Karpas-422 (cell line): ENCODE measurements around the gene FUCA1. TPM values are rescaled to one million over a fixed set of nuclear protein-coding genes. Genes with fewer than 3 reads are reported as not detected.
"Not testable (repeated sequence)": the region's sequence is repeated elsewhere in the genome, so short reads cannot be mapped to it uniquely, and the experiment has no call there.

Experiments used
- DNase-seq: peaks from one replicate; pipeline ENCODE4 v3.0.0-alpha.2; 2015
- H2AFZ ChIP-seq: fragments of 200-600 bp; sonication (generic); 2 replicates; pipeline ENCODE4 v1.6.1; 2014; ENCODE audit warnings: antibody characterized with exemption, low read length, mixed read lengths
- H3K27ac ChIP-seq: fragments of 200-600 bp; sonication (generic); 2 replicates; pipeline ENCODE4 v1.5.1; 2014; ENCODE audit warnings: mild to moderate bottlenecking, low read length, moderate library complexity
- H3K27me3 ChIP-seq: fragments of 200-600 bp; sonication (generic); 2 replicates; pipeline ENCODE4 v1.6.1; 2014; ENCODE audit warnings: low read length, mixed read lengths
- H3K36me3 ChIP-seq: fragments of 200-600 bp; sonication (generic); 2 replicates; pipeline ENCODE4 v1.6.1; 2014; ENCODE audit warnings: low read length, mixed read lengths; ENCODE audit not compliant: insufficient read depth
- H3K4me1 ChIP-seq: fragments of 200-600 bp; sonication (generic); 2 replicates; pipeline ENCODE4 v1.6.1; 2014; ENCODE audit warnings: mild to moderate bottlenecking, low read length, mixed read lengths
- H3K4me2 ChIP-seq: fragments of 200-600 bp; sonication (generic); 2 replicates; pipeline ENCODE4 v1.6.1; 2014; ENCODE audit warnings: low read length, low read depth, mild to moderate bottlenecking; ENCODE audit not compliant: poor library complexity, severe bottlenecking
- H3K4me3 ChIP-seq: fragments of 200-600 bp; sonication (generic); 2 replicates; pipeline ENCODE4 v1.5.1; 2014; ENCODE audit warnings: mild to moderate bottlenecking, antibody characterized with exemption, low read length, mixed read lengths
- H3K79me2 ChIP-seq: fragments of 200-600 bp; sonication (generic); 2 replicates; pipeline ENCODE4 v1.6.1; 2014; ENCODE audit warnings: mild to moderate bottlenecking, low read length, mixed read lengths
- H3K9ac ChIP-seq: fragments of 200-600 bp; sonication (generic); 2 replicates; pipeline ENCODE4 v1.6.0; 2014; ENCODE audit warnings: low read length
- H3K9me2 ChIP-seq: fragments of 200-600 bp; sonication (generic), shearing (Covaris generic); replicated peaks from 2 replicates; pipeline ENCODE4 v1.6.0; 2014; ENCODE audit warnings: mild to moderate bottlenecking, low read length, moderate library complexity; ENCODE audit not compliant: insufficient read depth
- H3K9me3 ChIP-seq: fragments of 300-700, 200-600 bp; sonication (generic); 2 replicates; pipeline ENCODE4 v1.6.1; 2014; ENCODE audit warnings: low read length, mixed read lengths
- H4K20me1 ChIP-seq: fragments of 200-600 bp; sonication (generic); 2 replicates; pipeline ENCODE4 v1.6.1; 2014; ENCODE audit warnings: mild to moderate bottlenecking, antibody characterized with exemption, low read length, low read depth; ENCODE audit not compliant: insufficient read depth
- total RNA-seq: library from RNA; depleted of rRNA; stranded (reverse); fragments of >200 nt; shearing (Covaris generic); gene quantifications from 2 replicates; pipeline ENCODE4 v1.2.3, GENCODE V29; 2014; ENCODE audit warnings: low replicate concordance

FUCA1 gene
- total RNA-seq, 1 experiment from 2014 or later: 47.2 TPM

- no peaks in the 10 kb centered on the region for H3K9me3 ChIP-seq
- peaks cover 37% of the 10 kb centered on the region for H3K4me1 ChIP-seq
- H3K4me3 ChIP-seq: peak overlapping the region; percentile 96
- H3K4me2 ChIP-seq: peak overlapping the region; percentile 98
- H3K27ac ChIP-seq: peak overlapping the region; percentile 35; the same call in 1 of the 2 replicates
- no peaks in the 10 kb centered on the region for H3K27me3 ChIP-seq
- peaks cover 31% of the 10 kb centered on the region for H3K36me3 ChIP-seq
- DNase-seq: no peak
- H4K20me1 ChIP-seq: 0 out of 2 replicates have a peak, but pooled peaks cover 4% of the 10 kb centered on the region
- H3K79me2 ChIP-seq: peaks cover 41% of the 10 kb centered on the region
- H2AFZ ChIP-seq: no peak overlapping the region
- H3K9me2 ChIP-seq: no peaks in the 10 kb centered on the region
- peak overlapping the region; percentile 87 for H3K9ac ChIP-seq
Observed at GRCh38 chr1:23867542-23867894, 572 bp downstream of the FUCA1 start.

GRCh38 chr1:23865543-23865930 is 2.6 kb downstream of the FUCA1 start:
- no peak overlapping the region for H3K27ac ChIP-seq
- no peak for DNase-seq
- H4K20me1 ChIP-seq: 0 out of 2 replicates have a peak, but pooled peaks cover 4% of the 10 kb centered on the region
- H3K36me3 ChIP-seq: peaks cover 47% of the 10 kb centered on the region
- no peak overlapping the region for H3K9ac ChIP-seq
- no peak overlapping the region for H3K4me3 ChIP-seq
- H2AFZ ChIP-seq: no peak overlapping the region
- H3K4me2 ChIP-seq: peak overlapping the region; percentile 98
- no peaks in the 10 kb centered on the region for H3K9me3 ChIP-seq
- no peaks in the 10 kb centered on the region for H3K27me3 ChIP-seq
- no peaks in the 10 kb centered on the region for H3K9me2 ChIP-seq
- H3K79me2 ChIP-seq: peaks cover 45% of the 10 kb centered on the region
- peaks cover 37% of the 10 kb centered on the region for H3K4me1 ChIP-seq

- H3K27me3 ChIP-seq: no peaks in the 10 kb centered on the region
- peaks cover 45% of the 10 kb centered on the region for H3K79me2 ChIP-seq
- peaks cover 37% of the 10 kb centered on the region for H3K4me1 ChIP-seq
- H3K36me3 ChIP-seq: peaks cover 48% of the 10 kb centered on the region
- DNase-seq: no peak
- no peak overlapping the region for H3K27ac ChIP-seq
- 0 out of 2 replicates have a peak, but pooled peaks cover 4% of the 10 kb centered on the region for H4K20me1 ChIP-seq
- H3K9me3 ChIP-seq: no peaks in the 10 kb centered on the region
- H3K9me2 ChIP-seq: no peaks in the 10 kb centered on the region
- no peak overlapping the region for H2AFZ ChIP-seq
- H3K4me3 ChIP-seq: no peak overlapping the region
- no peak overlapping the region for H3K4me2 ChIP-seq
- H3K9ac ChIP-seq: no peak overlapping the region
Observed at GRCh38 chr1:23864801-23865542, 3.1 kb downstream of the FUCA1 start.

GRCh38 chr1:23862640-23863039 is 5.5 kb downstream of the FUCA1 start:
- Histone ChIP-seq H3K9ac (no peak overlapping the region), H3K27ac (no peak overlapping the region), H3K4me3 (no peak overlapping the region), H2AFZ (no peak overlapping the region), H3K36me3 (peaks cover 53% of the 10 kb centered on the region), H3K9me3 (no peaks in the 10 kb centered on the region), H3K4me2 (no peak overlapping the region), H4K20me1 (0 out of 2 replicates have a peak, but pooled peaks cover 3% of the 10 kb centered on the region), H3K4me1 (peaks cover 21% of the 10 kb centered on the region), H3K9me2 (no peaks in the 10 kb centered on the region), H3K27me3 (no peaks in the 10 kb centered on the region), H3K79me2 (peaks cover 42% of the 10 kb centered on the region)
- no peak for DNase-seq

- no peaks in the 10 kb centered on the region for H3K27me3 ChIP-seq
- H2AFZ ChIP-seq: no peak overlapping the region
- no peaks in the 10 kb centered on the region for H3K4me1 ChIP-seq
- H3K9me3 ChIP-seq: no peaks in the 10 kb centered on the region
- no peak overlapping the region for H3K4me3 ChIP-seq
- H3K79me2 ChIP-seq: peaks cover 3% of the 10 kb centered on the region; the same call in 1 of the 2 replicates
- H3K9me2 ChIP-seq: no peaks in the 10 kb centered on the region
- no peak overlapping the region for H3K9ac ChIP-seq
- no peaks in the 10 kb centered on the region for H4K20me1 ChIP-seq
- H3K27ac ChIP-seq: no peak overlapping the region
- no peak overlapping the region for H3K4me2 ChIP-seq
- peak; percentile 64 for DNase-seq
- peaks cover 32% of the 10 kb centered on the region for H3K36me3 ChIP-seq
Observed at GRCh38 chr1:23854568-23854967, 13.5 kb downstream of the FUCA1 start.

- H3K4me3 ChIP-seq, DNase-seq, H3K9ac ChIP-seq, H3K27ac ChIP-seq, H3K79me2 ChIP-seq, H3K27me3 ChIP-seq, H3K4me1 ChIP-seq, H3K9me2 ChIP-seq, H3K9me3 ChIP-seq, H4K20me1 ChIP-seq, H3K4me2 ChIP-seq, H2AFZ ChIP-seq: not testable (repeated sequence)
- peaks cover 37% of the 10 kb centered on the region for H3K36me3 ChIP-seq
Observed at GRCh38 chr1:23853124-23853523, 15.0 kb downstream of the FUCA1 start.

- not testable (repeated sequence) for H3K79me2 ChIP-seq, DNase-seq, H4K20me1 ChIP-seq, H3K27me3 ChIP-seq, H3K4me1 ChIP-seq, H3K9me2 ChIP-seq, H2AFZ ChIP-seq, H3K9ac ChIP-seq, H3K9me3 ChIP-seq, H3K27ac ChIP-seq, H3K4me3 ChIP-seq, H3K4me2 ChIP-seq
- H3K36me3 ChIP-seq: peaks cover 44% of the 10 kb centered on the region
Observed at GRCh38 chr1:23851406-23851805, 16.7 kb downstream of the FUCA1 start.

- no peak for DNase-seq
- no peak overlapping the region for H3K4me3 ChIP-seq
- H3K79me2 ChIP-seq: no peaks in the 10 kb centered on the region
- H3K9me3 ChIP-seq: no peaks in the 10 kb centered on the region
- H3K4me1 ChIP-seq: no peaks in the 10 kb centered on the region
- H4K20me1 ChIP-seq: no peaks in the 10 kb centered on the region
- no peak overlapping the region for H3K9ac ChIP-seq
- no peaks in the 10 kb centered on the region for H3K9me2 ChIP-seq
- no peak overlapping the region for H2AFZ ChIP-seq
- no peak overlapping the region for H3K4me2 ChIP-seq
- H3K36me3 ChIP-seq: peaks cover 26% of the 10 kb centered on the region
- H3K27me3 ChIP-seq: no peaks in the 10 kb centered on the region
- no peak overlapping the region for H3K27ac ChIP-seq
Observed at GRCh38 chr1:23848673-23849616, 19.1 kb downstream of the FUCA1 start.
